Measurements from ENCODE around the gene FAM151A.

The FAM151A gene

DNA sequence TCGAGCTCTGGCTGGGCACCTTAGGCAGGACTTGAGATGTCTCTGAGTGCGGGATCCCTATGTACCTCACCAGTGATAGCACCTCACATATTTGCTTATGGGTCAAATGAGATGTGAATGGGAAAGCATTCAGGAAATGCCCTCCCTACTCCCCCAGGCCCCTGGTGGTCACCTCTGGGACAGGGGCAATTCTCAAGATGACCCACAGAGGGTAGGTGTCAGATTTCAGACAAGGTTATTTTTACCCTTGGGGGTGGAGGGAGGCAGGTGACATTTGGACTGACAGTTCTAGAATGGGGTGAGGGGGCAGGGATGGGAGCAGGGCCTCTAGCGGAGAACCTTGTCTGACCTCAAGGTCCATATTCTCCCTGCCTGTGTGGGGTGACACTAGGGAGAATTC, 48.2 kb downstream of the FAM151A start:
- H3K27ac ChIP-seq: no peak overlapping the region
- no peak for TF ChIP-seq ZFX (IDR thresholded peaks at IDR 0.05)
- TF ChIP-seq, protein P1, sequence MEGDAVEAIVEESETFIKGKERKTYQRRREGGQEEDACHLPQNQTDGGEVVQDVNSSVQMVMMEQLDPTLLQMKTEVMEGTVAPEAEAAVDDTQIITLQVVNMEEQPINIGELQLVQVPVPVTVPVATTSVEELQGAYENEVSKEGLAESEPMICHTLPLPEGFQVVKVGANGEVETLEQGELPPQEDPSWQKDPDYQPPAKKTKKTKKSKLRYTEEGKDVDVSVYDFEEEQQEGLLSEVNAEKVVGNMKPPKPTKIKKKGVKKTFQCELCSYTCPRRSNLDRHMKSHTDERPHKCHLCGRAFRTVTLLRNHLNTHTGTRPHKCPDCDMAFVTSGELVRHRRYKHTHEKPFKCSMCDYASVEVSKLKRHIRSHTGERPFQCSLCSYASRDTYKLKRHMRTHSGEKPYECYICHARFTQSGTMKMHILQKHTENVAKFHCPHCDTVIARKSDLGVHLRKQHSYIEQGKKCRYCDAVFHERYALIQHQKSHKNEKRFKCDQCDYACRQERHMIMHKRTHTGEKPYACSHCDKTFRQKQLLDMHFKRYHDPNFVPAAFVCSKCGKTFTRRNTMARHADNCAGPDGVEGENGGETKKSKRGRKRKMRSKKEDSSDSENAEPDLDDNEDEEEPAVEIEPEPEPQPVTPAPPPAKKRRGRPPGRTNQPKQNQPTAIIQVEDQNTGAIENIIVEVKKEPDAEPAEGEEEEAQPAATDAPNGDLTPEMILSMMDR (conservative IDR thresholded peaks at IDR 0.05): no peak

DNA sequence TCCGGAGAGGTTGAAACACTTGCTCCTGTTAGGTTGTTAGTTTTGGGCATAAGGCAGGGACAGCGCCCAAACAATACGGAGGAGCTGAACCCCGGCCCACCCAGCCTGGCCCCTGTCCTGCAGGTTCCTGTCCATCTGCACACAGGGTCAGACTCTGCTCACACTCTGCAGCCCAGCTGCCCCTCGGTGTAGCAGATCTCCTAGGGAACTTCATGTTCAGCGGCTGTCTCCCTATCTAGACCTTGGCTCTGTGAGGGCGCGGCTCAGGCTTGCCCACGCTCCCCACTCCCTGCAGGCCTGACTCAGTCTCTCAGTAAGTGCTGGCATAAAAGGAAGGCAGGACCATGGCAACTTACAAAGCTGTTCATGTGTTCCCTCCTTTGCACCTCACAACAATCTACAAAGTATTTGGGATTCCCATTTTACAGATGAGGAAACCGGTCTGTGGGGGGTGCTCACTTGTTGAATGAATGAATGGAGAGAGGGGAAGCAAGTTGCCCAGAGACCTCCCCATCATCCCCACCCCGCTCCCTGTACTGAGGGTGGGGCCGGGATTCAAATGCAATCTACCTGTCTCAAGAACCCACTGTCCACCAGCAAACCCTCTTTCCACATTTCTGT, 49.1 kb downstream of the FAM151A start:
- H3K27ac ChIP-seq: no peak overlapping the region
- no peak for TF ChIP-seq ZFX (IDR thresholded peaks at IDR 0.05)
- TF ChIP-seq, protein P1 (conservative IDR thresholded peaks at IDR 0.05): no peak

DNA sequence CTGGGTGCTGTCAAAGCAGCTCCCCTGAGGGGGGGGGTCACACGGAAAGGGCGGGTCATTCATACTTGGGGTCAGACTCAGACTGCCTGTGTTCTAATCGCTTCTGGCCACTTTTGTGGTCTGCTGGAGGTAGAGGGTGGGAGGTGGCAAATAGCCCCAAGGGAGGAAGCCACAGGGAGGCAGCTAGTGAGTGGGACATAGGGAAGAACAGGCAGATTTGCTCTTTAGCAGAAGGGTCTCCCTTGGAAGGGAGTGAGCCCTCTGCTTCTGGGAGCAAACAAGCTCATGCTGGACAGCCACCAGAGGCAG, 50.8 kb downstream of the FAM151A start:
- no peak overlapping the region for H3K27ac ChIP-seq
- no peak for TF ChIP-seq ZFX (IDR thresholded peaks at IDR 0.05)
- TF ChIP-seq, protein P1 (conservative IDR thresholded peaks at IDR 0.05): no peak

DNA sequence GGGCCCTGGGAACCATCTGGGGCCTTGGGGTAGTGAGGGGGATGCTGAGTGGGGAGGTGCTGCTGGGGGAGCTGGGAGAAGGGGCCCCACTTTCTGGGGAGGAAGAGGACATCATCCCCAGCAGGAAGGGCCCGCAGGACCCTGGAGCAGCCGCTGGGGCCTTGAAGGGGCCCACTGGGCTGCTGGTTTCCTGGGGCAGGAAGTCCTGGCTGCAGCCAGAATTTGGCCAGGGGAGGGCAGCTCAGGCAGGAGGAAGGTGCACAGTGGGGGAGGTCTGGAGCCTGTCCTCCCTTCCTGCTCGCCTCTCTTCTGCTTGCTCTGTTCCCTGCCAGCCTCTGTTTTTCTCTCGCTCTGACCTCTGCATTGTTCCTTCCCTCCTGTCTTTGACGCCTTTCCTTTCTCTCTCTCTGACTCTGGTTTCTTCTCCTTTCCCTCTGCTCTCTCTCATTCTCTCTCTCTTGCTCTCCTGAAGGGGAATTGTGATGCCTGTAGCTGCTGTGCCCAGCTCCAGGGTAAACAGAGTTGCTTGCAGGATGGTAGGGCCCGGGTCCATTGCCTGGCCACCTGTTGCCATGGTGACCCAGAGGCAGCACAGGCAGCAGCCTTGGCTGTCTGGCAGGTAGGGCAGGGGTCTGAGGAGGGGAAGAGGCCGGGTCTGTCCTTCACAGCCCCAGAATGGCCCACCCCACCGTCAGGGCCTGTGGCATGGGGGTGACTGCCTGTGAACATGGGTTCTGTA, 51.4 kb downstream of the FAM151A start:
- TF ChIP-seq ZFX (IDR thresholded peaks at IDR 0.05): no peak
- TF ChIP-seq, protein P1 (conservative IDR thresholded peaks at IDR 0.05): no peak
- H3K27ac ChIP-seq: no peak overlapping the region

DNA sequence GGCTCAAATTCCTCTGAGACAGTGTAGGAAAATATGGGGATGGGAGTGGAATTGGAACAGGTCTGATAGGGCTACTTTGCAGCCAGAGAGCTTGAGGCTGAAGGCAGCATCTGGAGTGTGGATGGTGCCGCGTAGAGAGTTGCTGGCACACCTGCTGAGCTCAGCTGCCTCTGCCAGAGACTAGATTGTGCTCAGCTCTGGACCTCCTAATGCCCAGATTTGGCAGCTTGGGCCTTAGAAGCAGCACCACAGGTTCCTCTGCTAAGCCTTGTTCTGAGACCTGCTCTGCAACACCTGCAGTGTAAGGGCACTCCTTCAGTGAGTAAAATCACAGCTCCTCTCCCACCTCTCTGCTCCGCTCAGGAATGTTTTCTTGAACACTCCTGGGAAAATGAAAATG, 52.0 kb downstream of the FAM151A start:
- H3K27ac ChIP-seq: no peak overlapping the region
- TF ChIP-seq, protein P1 (conservative IDR thresholded peaks at IDR 0.05): no peak
- TF ChIP-seq ZFX (IDR thresholded peaks at IDR 0.05): no peak

DNA sequence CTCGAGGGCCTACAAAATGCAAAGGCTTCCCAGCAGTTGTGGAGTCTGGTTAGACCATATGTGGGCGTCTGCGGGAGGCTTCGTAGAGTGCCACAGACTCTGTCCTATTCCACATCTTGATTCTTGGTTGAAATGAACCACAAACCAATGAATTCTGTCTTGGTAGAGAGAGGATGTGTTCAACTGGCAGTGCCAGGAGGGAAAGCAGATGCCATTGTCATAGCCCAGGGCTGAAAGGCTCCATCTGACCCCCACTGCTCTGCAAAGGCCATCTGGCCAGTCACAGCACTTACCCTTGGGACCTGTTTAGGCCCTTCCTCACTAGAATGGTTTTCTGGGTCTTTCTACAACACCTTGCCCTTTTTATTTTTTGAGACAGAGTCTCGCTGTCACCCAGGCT, 53.2 kb downstream of the FAM151A start:
- no peak for TF ChIP-seq ZFX (IDR thresholded peaks at IDR 0.05)
- TF ChIP-seq, protein P1 (conservative IDR thresholded peaks at IDR 0.05): no peak
- H3K27ac ChIP-seq: no peak overlapping the region

DNA sequence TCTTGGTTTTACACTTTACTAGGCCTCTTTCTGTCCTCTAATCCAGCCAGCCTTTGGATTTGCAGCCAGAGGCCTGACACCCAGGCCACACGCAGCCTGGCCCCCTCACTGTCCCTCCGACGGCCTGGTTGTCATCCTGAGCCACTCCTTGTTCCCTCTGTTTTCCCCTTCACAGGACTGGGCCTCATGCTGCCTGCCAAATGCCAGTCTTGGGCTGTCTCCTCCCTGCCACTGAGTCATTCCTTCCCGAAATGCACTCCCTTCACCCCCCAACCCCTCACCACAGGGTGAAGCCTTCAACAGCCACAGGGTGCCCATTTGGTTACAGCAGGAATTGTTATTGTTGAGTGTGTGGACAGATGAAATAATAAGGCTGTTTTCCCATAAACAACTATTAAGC, 54.0 kb downstream of the FAM151A start:
- no peak overlapping the region for H3K27ac ChIP-seq
- TF ChIP-seq, protein P1 (conservative IDR thresholded peaks at IDR 0.05): no peak
- TF ChIP-seq ZFX (IDR thresholded peaks at IDR 0.05): no peak

All from C4-2B (cell line).